HG03108 (cell line): ENCODE results near the gene GSTA1.
"Not testable (repeated sequence)": the region's sequence is repeated elsewhere in the genome, so short reads cannot be mapped to it uniquely, and the experiment has no call there.

Source experiments
- ATAC-seq: cut with Tn5 transposase; IDR thresholded peaks from one replicate; pipeline ENCODE4 v1.9.1; 2021; ENCODE audit warnings: moderate library complexity; ENCODE audit not compliant: unreplicated experiment

Gene GSTA1

DNA sequence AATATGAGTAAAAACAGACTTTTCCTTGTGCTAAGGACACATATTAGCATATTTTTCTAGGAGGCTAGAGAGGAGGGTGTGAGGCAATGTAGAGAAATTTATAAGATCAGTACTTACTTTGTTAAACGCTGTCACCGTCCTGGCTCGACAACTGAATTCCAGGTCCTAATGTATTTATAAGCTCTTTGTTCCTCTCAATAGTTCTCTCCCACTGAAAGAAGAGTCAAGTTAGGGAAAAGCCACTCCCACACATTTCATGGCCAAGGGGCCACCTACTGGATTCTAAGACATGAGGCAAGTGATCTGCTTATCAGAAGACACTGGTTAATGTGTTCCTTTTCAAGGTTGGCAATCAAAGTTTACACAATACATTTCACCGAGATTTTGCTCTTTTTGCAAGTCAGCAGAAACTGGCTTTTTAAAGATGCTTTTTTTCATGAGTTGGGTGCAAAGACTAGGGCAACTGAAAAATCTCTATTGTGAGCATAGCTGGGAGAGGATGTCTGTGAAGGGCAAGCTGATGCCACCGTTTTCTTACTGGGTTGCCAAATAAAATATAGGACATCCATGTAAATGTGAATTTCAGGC, at the start of gene GSTA1:
GSTA1 (minus strand) TSS at position 149 of the 588 bp plus-strand sequence. CDS start 4,549 bp downstream, outside the sequence.
- not testable (repeated sequence) for ATAC-seq

DNA sequence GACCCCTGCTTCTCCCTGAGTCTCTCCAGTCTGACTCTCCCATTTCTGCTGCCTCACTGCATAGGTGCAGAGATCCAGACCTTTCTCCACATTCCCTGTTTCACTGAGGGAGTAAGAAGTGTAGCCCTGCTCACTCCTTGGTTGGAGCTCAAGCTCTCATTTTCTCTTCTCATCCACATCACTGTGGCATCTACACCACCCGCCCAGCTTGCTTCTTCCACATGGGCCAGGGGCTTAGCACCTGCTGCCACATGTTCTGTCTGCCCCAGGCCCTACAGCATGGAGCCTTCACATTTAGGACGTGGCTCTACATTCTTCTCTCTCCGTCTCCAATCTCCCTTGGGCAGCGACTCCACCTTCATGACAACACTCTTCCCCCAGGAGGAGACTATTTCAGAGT, 45.5 kb upstream of the GSTA1 start:
- no peak for ATAC-seq

DNA sequence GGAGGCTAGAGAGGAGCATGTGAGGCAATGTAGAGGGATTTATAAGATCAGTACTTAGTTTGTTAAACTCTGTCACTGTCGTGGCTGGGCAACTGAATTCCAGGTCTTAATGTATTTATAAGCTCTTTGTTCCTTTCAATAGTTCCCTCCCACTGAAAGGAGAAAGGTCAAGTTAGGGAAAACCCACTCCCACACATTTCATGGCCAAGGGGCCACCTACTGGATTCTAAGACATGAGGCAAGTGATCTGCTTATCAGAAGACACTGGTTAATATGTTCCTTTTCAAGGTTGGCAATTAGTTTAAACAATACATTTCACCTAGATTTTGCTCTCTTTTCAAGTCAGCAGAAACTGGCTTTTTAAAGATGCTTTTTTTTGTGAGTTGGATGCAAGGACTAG, 42.4 kb upstream of the GSTA1 start:
- no peak for ATAC-seq

DNA sequence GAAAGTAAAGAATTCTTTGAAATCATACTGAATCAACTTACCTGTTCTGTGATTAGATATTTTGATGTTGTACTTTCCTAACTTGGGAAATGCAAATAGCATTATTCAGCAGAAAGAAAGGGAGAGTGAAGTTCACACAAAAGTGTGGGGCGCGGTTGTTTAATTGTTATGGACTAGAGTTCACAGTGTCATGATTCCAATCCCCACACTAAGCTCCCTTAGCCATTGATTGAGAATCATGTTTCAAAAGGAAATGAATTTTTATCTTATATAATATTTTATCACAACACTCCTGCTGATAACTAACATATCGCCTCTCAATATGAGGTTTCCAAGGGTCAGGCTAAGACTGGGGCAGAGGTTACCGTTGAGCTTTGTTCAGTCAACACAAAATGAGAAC, 40.0 kb upstream of the GSTA1 start:
- no peak for ATAC-seq

DNA sequence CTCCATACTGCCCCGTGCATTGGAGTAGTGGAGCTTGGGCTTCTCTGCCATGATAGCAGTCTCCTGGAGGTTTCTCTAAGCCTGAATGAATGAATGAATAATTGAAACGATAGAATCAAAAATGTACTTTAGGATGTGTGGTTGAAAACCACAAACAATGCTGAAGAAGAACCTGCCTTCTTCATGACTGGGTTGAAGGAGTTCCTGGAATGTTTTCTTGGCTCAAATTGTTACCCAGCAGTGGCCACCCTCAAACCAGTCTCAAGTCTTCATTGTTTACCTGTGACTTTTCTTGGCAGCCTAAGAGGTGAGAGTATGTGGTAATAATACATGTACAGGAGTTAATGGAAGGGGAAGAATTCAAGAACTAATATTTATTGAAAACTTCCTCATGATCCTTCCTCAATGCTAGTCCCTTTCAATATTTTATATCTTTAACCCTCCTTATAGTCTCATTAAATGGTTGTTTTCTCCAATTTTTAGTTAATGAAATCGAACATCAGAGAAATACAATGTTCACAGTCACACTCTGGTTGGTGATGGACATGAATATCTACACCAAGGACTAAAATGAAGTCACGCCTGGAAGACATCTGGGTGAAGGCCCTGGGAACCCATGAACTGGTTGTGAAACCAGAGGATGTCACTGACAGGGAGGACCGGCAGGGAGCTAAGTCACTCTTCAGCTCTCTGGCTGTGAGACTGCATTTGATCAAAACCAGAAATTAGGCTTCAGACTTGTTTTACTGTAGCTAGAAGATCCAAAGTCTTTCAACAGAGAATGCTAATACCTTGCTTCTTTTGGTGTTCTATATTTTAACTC, 37.4 kb upstream of the GSTA1 start, which contains the start of gene GSTA5:
GSTA5 (minus strand) TSS at position 51 of the 823 bp plus-strand sequence.
- ATAC-seq: no peak

DNA sequence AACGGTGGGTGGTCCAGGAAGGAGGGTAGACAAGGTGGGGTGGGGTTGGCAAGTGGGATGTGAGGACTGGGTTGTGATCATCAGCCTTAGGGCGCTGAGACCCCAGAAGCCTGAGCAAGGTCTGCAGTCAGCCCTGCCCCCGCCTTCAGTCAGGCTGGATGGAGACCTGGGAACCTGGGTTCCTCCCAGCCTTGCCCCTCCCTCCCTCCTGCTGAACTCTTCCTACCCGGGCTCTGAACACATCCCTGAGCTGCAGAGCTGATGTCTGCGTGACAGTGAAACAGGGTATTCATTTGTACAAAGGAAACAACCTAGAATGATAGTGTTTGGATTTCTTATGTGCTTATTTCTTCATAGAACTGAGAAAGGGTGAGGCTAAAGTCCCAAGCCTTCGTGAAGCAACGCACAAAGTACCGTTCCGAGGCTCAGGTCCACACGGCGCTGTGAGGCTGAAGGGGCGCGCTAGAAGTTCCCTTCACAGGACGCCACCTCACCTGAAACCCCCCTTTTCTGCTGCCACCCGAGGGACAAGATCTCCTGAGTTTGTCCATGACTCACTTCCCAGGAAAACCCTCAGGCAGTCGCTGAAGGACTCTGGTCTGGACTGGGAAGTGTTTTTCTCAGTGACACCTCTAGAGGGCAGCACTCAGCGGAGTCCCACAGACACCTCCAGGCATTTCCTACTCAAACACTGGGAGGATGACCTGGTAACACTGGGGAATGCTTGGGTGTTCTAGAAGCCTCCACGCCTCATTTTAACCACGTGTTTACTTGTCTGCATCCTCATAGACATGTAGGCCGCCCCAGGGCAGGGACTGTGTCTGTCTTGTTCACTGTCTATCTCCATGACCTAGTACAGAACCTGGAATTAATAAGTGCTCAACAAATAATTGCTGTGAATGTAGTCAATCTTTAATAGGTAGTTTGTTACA, 35.8 kb upstream of the GSTA1 start:
- peak; percentile 73 for ATAC-seq

DNA sequence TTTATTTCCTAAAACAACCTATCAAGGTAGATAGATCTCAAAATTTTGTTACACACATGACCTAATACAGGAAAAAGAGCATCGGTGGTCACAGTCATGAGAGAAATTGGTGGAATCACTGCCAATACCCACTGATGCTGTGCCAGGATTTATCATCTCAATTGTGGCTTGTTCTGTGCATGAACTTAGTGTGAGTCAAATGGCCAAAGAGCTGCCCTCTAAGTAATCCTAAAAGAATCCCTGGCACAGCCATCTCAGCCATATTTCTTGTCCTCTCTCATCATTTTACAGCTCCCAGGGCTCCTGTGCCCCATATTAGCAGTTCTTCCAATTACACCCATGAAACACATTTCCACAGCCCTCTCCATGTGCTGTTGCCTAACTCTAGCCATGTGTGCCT, 30.9 kb upstream of the GSTA1 start:
- ATAC-seq: no peak

DNA sequence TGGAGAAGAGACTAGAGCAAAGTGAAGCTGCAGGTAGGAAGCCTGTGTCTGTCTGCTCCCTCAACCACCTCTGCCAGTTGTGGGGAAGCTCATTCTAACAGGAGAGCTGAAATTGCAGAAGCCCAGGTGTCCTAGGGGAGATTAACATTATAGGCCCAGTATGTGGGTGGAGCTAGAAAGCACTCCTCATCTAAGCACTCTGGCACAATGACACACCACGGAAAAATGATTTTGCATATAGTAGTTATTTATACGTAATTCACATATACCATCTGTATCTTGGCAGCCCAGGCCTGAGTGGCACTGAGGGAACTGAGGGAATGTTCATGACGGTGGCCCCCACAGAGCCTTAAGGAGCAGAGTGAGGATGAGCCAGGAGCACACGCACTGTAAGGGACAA, 27.3 kb upstream of the GSTA1 start:
- ATAC-seq: not testable (repeated sequence)

DNA sequence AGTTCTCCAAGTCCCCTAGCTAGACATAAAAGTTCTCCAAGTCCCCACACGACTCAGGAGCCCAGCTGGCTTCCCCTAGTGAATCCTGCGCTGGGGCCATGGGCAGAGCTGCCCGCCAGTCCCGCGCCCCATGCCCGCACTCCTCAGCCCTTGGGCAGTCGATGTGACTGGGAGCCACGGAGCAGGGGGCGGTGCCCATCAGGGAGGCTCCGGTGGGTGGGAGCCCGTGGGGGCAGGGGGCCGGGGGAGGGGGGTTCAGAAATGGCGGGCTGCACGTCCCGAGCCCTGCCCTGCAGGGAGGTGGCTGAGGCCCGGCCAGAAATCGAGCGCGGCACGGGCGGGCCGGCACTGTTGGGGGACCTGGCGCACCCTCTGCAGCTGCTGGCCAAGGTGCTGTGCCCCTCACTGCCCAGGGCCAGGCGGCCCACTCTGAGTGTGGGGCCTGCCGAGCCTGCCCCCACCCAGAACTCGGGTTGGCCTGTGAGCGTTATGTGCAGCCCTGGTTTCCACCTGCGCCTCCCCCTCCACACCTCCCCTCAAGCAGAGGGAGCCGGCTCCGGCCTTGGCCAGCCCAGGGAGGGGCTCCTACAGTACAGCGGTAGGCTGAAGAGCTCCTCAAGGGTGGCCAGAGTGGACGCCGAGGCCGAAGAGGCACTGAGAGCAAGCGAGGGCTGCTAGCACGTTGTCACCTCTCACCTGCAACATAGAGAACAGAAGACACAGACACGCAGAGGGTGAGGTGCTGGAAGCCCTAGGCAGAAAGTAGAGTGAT, 25.6 kb upstream of the GSTA1 start:
- ATAC-seq: no peak

DNA sequence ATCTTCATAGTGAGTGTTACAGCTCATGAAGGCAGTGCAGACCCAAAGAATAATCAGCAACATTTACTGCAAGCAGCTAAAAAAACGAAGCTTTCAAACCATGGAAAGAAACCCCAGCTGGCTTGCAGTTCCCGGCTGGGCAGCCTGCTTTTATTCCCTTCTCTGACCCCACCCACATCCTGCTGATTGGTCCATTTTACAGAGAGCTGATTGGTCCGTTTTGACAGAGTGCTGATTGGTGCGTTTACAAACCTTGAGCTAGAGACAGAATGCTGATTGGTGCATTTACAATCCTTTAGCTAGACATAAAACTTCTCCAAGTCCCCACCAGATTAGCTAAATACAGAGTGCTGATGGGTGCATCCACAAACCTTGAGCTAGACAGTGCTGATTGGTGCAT, 25.0 kb upstream of the GSTA1 start:
- not testable (repeated sequence) for ATAC-seq

DNA sequence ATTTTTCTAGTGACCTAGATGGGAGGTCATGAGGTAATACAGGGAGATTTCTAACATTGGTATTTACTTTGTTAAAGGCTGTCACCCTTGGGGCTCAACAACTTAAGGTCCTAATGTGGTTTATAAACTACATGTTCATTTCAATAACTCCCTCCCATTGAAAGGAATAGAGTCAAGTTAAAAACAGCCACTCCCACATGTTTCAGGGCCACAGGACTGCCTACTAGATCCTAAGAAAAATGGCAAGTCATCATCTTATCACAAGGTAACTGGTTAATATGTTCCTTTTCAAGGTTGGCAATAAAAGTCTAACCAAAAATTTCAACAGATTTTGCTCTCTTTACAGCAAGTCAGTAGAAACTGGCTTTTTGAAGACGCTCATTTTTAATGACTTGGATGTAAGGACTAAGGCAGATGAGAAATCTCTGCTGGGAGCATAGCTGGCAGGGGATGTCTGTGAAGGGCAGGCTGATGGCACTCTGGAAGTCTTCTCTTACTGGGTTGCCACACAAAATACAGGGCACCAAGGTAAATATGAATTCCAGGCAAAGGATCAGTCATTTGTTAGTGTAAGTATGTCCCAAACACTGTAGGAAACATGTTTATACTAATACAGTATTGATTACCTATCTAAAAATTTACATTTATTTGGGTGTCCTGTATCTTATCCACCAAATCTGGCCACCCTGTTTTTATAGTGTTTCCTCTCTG, 23.6 kb upstream of the GSTA1 start:
- not testable (repeated sequence) for ATAC-seq

DNA sequence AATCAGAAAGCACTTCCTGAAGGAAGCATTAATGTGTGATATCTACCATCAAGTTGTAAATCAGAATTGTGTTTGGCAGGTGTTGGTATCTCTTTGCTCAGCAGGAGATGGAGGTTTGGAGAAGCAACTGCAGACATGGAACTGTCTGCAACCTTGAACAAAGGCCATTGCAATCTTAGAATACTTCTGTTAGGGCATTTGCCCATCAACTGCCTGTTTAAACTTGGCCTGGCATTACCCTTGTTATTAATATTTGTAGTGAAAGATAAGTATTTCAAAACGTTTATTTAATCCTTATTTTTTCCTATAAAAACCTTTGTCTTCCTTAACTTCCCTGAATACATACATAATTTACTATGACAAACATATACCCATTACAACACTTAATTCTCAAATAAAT, 22.9 kb upstream of the GSTA1 start:
- ATAC-seq: no peak

DNA sequence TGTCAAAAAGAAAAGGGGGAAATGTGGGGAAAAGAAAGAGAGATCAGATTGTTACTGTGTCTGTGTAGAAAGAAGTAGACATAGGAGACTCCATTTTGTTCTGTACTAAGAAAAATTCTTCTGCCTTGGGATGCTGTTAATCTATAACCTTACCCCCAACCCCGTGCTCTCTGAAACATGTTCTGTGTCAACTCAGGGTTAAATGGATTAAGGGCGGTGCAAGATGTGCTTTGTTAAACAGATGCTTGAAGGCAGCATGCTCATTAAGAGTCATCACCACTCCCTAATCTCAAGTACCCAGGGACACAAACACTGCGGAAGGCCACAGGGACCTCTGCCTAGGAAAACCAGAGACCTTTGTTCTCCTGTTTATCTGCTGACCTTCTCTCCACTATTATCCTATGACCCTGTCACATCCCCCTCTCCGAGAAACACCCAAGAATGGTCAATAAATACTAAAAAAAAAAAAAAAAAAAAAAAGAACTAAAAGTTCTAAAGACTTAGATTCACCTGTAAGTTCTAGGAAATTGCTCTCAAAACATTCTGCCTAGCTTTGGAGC, 22.4 kb upstream of the GSTA1 start:
- not testable (repeated sequence) for ATAC-seq

DNA sequence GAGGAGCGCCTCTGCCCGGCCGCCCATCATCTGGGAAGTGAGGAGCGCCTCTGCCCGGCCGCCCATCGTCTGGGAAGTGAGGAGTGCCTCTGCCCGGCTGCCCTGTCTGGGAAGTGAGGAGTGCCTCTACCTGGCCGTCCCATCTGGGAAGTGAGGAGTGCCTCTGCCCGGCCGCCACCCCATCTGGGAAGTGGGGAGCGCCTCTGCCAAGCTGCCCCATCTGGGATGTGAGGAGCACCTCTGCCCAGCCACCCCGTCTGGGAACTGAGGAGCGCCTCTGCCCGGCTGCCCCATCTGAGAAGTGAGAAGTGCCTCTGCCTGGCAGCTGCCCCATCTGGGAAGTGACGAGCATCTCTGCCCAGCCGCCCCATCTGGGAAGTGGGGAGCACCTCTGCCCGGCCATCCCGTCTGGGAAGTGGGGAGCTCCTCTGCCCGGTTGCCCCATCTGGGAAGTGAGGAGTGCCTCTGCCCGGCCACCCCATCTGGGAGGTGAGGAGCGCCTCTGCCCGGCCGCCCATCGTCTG, 21.7 kb upstream of the GSTA1 start:
- not testable (repeated sequence) for ATAC-seq

DNA sequence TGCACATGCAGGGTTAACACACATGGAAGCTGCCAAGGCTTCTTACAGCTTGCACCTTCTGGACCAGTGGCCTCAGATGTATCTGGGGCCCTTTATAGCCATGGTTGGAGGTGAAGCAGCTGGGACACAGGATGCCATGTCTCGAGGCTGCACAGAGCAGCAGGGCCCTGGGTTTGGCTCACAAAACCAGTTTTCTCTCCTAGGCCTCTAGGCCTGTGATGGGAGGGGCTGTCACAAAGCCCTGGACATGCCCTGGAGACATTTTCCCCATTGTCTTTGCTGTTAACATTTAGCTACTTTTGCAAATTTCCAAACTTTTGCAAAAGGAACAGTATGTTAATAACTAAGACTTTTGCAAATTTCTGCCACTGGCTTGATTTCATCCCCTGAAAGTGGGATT, 18.2 kb upstream of the GSTA1 start:
- ATAC-seq: no peak

DNA sequence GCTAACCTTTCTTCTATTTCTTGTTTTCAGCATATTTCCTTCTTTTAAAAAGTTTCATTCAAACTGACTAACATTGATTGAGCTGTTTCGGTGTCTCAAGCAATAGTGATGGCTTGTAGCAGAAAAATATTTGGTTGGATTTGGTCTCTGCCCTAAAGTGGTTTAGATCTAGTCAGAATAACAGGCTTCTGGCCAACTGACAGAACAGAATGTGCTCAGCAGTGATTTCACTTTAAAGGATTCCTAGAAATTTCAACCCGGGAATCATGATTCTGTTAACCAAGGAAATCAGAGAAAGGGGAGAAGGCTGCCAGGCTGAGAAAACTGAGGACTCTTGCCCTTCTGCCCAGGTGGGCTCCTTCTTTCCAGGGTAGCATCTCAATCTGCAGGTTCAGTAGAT, 16.6 kb upstream of the GSTA1 start:
- no peak for ATAC-seq

DNA sequence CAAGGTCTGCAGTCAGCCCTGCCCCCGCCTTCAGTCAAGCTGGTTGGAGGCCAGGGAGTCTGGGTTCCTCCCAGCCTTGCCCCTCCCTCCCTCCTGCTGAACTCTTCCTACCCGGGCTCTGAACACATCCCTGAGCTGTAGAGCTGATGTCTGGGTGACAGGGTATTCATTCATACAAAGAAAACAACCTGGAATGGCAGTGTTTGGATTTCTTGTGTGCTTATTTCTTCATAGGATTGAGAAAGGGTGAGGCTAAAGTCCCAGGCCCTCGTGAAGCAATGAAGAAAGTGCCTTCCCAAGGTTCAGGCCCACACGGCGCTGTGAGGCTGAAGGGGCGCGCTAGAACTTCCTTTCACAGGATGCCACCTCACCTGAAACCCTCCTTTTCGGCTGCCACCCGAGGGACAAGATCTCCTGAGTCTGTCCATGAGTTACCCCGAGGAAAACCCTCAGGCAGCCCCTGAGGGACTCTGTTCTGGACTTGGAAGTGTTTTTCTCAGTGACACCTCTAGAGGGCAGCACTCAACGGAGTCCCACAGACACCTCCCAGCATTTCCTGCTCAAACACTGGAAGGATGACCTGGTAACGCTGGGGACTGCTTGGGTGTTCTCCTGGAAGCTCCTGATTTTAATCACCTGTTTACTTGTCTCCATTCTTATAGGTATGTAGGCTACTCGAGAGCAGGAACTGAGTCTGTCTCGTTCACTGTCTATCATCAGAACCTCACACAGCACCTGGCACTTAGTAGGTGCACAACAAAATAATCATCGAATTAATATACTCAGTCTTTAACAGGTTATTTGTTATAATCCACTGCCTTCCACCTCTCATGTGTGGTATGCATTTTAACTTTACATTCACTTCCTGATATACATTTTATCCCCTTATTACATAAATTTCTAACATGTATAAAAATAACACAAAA, 11.8 kb upstream of the GSTA1 start:
- ATAC-seq: no peak

DNA sequence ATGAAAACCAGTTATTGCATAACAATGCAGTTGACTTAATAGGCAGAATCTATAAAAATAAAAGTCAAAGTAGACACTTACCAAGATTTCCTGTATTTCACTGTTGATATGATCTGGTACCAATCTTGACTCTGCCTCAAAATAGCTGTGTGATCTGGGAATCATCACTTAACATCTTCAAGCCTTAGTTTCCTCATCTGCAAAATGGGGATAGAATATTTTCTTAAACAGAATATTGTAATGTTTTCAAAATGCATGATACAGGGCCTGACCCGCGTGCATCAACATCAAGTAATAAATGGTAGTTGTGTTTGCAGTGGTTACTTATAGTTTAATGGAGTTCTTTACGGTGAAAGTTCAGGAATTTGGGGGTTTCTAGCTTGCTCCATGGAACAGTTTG, 10.9 kb upstream of the GSTA1 start:
- not testable (repeated sequence) for ATAC-seq
